C4-2B (cell line): ENCODE measurements around the gene PPARA.

Experiments
- CTCF ChIP-seq: fragments of 450-650 bp; conservative IDR thresholded peaks from 2 replicates; pipeline ENCODE4 v1.5.1; 2017; ENCODE audit warnings: mild to moderate bottlenecking
- ZFX ChIP-seq: fragments of 450-650 bp; IDR thresholded peaks from 2 replicates; pipeline ENCODE4 v1.6.1; 2017

- TF ChIP-seq CTCF (no peak), ZFX (no peak)
These were observed 126.2 kb downstream of the PPARA start for GRCh38 chr22:46276563-46276962.
